ENCODE data around the gene COL6A3.

The COL6A3 gene

DNA sequence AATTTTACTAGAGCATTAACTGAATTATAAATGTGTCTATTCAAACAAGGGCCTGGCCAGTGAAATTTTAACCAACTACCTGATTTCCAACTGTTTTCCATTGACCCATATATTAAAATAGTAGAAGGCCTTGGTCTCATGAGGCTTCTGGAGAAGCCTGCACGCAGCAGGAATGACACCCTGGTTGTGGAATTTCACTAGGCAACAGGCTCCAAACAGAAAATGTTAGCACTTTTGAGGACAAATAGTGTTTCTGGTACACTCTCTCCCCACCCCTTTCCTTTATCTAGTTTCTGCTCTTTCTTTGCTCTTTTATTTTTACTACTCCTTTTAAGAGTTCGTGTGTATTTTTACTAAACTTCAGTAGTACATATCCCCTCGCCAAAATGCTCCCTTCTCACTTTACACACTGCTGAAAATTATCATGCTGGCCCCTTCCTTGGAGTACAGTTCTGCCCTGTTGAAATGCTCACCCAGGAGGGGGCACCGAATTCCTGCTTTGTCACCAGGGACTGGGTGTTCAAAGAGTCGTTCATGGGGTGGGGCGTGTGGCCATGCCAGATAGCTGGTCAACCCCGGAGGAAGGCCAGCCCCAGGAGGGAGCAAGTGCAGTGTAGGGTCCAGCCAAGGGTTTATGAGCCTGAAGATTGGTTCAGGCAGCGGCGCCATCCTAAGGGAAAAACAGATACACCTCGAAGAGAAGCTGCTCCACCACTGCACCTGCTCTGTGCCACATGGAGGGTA, 22.1 kb upstream of the COL6A3 start:
- no peak for DNase-seq (ENCODE audit: low spot score)

GRCh38 chr2:237434866-237435311, 20.9 kb upstream of the COL6A3 start:
- DNase-seq (ENCODE audit: low spot score) = no peak
- Histone ChIP-seq H3K27me3 (ENCODE audit: insufficient read depth, poor library complexity, severe bottlenecking) (no peaks in the 10 kb centered on the region), H3K4me3 (ENCODE audit: severe bottlenecking) (no peak overlapping the region), H3K9me3 (ENCODE audit: severe bottlenecking) (no peaks in the 10 kb centered on the region), H3K36me3 (ENCODE audit: low read depth) (no peaks in the 10 kb centered on the region), H3K4me1 (ENCODE audit: insufficient read depth, poor library complexity, severe bottlenecking) (peaks cover 29% of the 10 kb centered on the region), H3K27ac (ENCODE audit: poor library complexity, severe bottlenecking) (peak overlapping the region; percentile 94)
- ATAC-seq (ENCODE audit: low read depth) = no peak
- no peak for TF ChIP-seq CTCF (IDR thresholded peaks at IDR 0.05; ENCODE audit: poor library complexity, severe bottlenecking)

More for the DNA sequence above, 22.1 kb upstream of the COL6A3 start:
- H3K4me3 ChIP-seq (ENCODE audit: severe bottlenecking) = no peak overlapping the region
- H3K9me3 ChIP-seq (ENCODE audit: severe bottlenecking) = no peaks in the 10 kb centered on the region
- peak overlapping the region; percentile 94 for H3K27ac ChIP-seq (ENCODE audit: poor library complexity, severe bottlenecking)
- no peak for TF ChIP-seq CTCF (IDR thresholded peaks at IDR 0.05; ENCODE audit: poor library complexity, severe bottlenecking)
- H3K36me3 ChIP-seq (ENCODE audit: low read depth) = no peaks in the 10 kb centered on the region
- no peaks in the 10 kb centered on the region for H3K27me3 ChIP-seq (ENCODE audit: insufficient read depth, poor library complexity, severe bottlenecking)
- H3K4me1 ChIP-seq (ENCODE audit: insufficient read depth, poor library complexity, severe bottlenecking) = peaks cover 29% of the 10 kb centered on the region
- no peak for ATAC-seq (ENCODE audit: low read depth)

DNA sequence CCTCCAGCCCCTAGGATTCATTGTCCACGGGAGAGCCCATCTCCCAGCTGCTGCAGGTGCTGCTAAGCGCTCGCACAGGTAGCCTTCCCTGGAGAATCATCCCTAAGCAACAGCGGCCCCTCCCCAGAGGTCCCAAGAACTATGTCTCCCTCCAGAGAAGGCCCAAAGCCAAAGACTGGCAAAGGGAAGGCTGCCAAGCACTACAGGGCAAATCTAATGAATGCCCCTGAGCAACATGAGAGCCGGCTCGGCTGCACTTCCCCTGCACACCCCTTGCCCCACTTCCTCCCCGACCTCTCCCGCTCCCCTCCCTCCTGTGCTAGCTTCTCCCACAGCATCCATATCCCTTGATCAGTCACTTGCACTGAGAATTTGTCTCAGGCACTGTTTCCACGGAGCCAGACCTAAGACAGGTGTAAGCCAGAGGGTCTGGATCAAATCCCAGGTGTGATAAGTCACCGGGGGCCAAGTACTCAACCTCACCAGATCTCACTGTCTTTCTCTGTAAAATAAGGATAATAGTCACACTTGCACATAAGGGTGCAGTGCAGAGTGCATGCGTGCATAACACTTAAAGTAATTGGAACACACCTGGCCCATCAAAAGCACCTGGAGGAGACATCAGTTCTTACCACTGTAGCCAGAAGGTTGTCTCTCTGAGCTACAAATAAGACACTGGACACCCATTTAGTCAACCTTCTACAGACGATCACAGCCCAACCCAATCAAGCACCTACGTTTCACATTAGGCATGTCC, 20.1 kb upstream of the COL6A3 start:
- H3K4me1 ChIP-seq (ENCODE audit: insufficient read depth, poor library complexity, severe bottlenecking) = peaks cover 29% of the 10 kb centered on the region
- no peak for DNase-seq (ENCODE audit: low spot score)
- H3K27ac ChIP-seq (ENCODE audit: poor library complexity, severe bottlenecking) = peak overlapping the region; percentile 94

DNA sequence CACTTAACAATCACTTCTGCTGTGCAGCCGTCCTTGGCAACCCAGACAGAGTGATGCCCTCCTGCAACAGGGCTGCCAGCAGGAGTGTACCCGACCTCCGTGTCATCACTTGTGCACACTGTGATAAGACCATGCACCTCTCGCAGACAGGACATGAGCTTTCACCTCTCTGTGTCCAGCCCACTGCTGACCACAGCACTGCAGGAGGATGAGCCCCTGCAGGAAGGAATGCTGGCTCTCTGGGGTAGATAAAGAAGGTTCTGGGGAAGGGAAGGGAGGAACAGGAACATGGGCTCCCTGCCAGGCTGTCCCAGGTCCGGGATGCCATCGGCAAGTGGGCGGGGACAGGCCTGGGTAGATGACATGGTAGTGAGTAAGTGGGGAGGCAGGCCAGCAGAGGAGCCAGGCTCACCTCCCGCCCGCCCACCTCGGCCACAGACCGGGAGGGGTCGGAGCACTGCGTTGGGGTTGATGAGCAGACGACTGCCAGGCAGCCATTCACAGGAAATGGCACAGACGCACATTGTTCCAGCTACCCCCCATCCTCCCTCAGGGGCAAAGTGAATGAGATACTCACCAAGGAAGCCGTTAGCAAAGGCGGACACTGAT, 18.6 kb upstream of the COL6A3 start:
- Histone ChIP-seq H3K36me3 (ENCODE audit: low read depth) (no peaks in the 10 kb centered on the region), H3K4me1 (ENCODE audit: insufficient read depth, poor library complexity, severe bottlenecking) (peaks cover 29% of the 10 kb centered on the region), H3K27me3 (ENCODE audit: insufficient read depth, poor library complexity, severe bottlenecking) (no peaks in the 10 kb centered on the region), H3K27ac (ENCODE audit: poor library complexity, severe bottlenecking) (peak overlapping the region; percentile 94), H3K4me3 (ENCODE audit: severe bottlenecking) (no peak overlapping the region), H3K9me3 (ENCODE audit: severe bottlenecking) (no peaks in the 10 kb centered on the region)
- TF ChIP-seq CTCF (IDR thresholded peaks at IDR 0.05; ENCODE audit: poor library complexity, severe bottlenecking) = peak; percentile 37
- ATAC-seq (ENCODE audit: low read depth) (peak; percentile 95), DNase-seq (ENCODE audit: low spot score) (peak; percentile 95)

More for the DNA sequence above, 20.1 kb upstream of the COL6A3 start:
- Histone ChIP-seq H3K27me3 (ENCODE audit: insufficient read depth, poor library complexity, severe bottlenecking) (no peaks in the 10 kb centered on the region), H3K9me3 (ENCODE audit: severe bottlenecking) (no peaks in the 10 kb centered on the region), H3K36me3 (ENCODE audit: low read depth) (no peaks in the 10 kb centered on the region), H3K4me3 (ENCODE audit: severe bottlenecking) (no peak overlapping the region)
- no peak for ATAC-seq (ENCODE audit: low read depth)
- TF ChIP-seq CTCF (IDR thresholded peaks at IDR 0.05; ENCODE audit: poor library complexity, severe bottlenecking) = no peak
